Fibroblast of villous mesenchyme (primary cell): ENCODE measurements around the gene SNPH. TPM values are rescaled to one million over a fixed set of nuclear protein-coding genes. Genes with fewer than 3 reads are reported as not detected.

ENCODE experiments used
- DNase-seq: peaks from one replicate; pipeline ENCODE4 v3.0.0-alpha.2; 2010; ENCODE audit warnings: low read depth
- H3K4me3 ChIP-seq: 2 replicates; pipeline ENCODE4 v1.5.1; 2011; ENCODE audit warnings: low read depth, mild to moderate bottlenecking, low read length
- CTCF ChIP-seq: IDR thresholded peaks from 2 replicates; pipeline ENCODE4 v1.5.1; 2012; ENCODE audit warnings: low read depth, mild to moderate bottlenecking, low read length; ENCODE audit not compliant: insufficient read depth
- total RNA-seq: library from RNA; depleted of rRNA; stranded (reverse); fragments of >200 nt; gene quantifications from 2 replicates; pipeline ENCODE4 v1.2.3, GENCODE V29; 2012

The SNPH gene
- total RNA-seq, 1 donor, result 10.8 TPM

- H3K4me3 ChIP-seq, result no peak overlapping the region
- no peak for TF ChIP-seq CTCF
- peak; percentile 48 for DNase-seq
Measured at GRCh38 chr20:1301031-1301529, 35.0 kb downstream of the SNPH start.

GRCh38 chr20:1302685-1303541 lies 36.8 kb downstream of the SNPH start:
- H3K4me3 ChIP-seq, result no peak overlapping the region
- TF ChIP-seq CTCF, result no peak
- DNase-seq, result no peak

- TF ChIP-seq CTCF, result no peak
- no peak for DNase-seq
- H3K4me3 ChIP-seq, result no peak overlapping the region
Measured at GRCh38 chr20:1304710-1305515, 38.8 kb downstream of the SNPH start.

GRCh38 chr20:1305712-1306111 lies 39.6 kb downstream of the SNPH start:
- no peak for TF ChIP-seq CTCF
- DNase-seq, result no peak
- H3K4me3 ChIP-seq, result no peak overlapping the region

GRCh38 chr20:1306316-1307135 lies 40.4 kb downstream of the SNPH start:
- no peak for TF ChIP-seq CTCF
- H3K4me3 ChIP-seq, result no peak overlapping the region
- DNase-seq, result no peak

GRCh38 chr20:1307171-1307570 lies 41.1 kb downstream of the SNPH start:
- DNase-seq, result no peak
- TF ChIP-seq CTCF, result no peak
- no peak overlapping the region for H3K4me3 ChIP-seq
